ENCODE data around the gene NXPH3. TPM values are rescaled to one million over a fixed set of nuclear protein-coding genes. Genes with fewer than 3 reads are reported as not detected.

The NXPH3 gene
- total RNA-seq, 4 donors from 2014 or later = 5.8 to 24.3 (median 9.0) TPM

DNA sequence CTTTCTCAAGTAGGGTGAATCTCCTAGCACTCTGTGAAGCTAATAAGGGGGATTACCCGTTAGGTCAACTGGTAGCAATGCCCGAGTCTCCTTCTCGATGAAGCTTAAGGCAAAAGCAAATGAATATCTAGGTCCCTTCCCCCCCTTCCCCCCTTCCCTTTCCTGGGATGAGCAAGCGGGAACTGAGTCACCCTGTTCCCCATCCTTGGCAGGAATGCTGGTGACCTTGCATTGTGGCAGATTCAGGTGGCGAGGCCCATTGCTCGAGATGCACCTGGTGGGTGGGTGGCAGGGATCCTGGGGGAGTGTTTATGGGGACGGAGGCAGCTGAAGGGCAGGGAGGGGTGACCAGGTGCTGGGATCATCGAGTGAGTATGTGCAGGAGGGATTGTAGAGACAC lies 7.1 kb downstream of the NXPH3 start:
- intact Hi-C loops (cut with DNase I; ENCODE audit: low total_unique reads) = no loop called here
- H3K4me1 ChIP-seq = peaks cover 7 to 8% of the 10 kb centered on the region in 2 donors

GRCh38 chr17:49583226-49583625 lies 7.6 kb downstream of the NXPH3 start:
- no peaks in the 10 kb centered on the region for H3K27me3 ChIP-seq
- no peaks in the 10 kb centered on the region for H3K36me3 ChIP-seq
- no peak for TF ChIP-seq CTCF (IDR thresholded peaks at IDR 0.05)
- TF ChIP-seq POLR2A (IDR thresholded peaks at IDR 0.05) = no peak
- no peak overlapping the region for H3K4me3 ChIP-seq
- DNase-seq = no peak
- no peaks in the 10 kb centered on the region for H3K9me3 ChIP-seq
- intact Hi-C loops (cut with DNase I; ENCODE audit: low total_unique reads) = no loop called here
- H3K27ac ChIP-seq = no peak overlapping the region
- H3K4me1 ChIP-seq = peaks cover 3 to 4% of the 10 kb centered on the region in 2 donors

More for the DNA sequence above, 7.1 kb downstream of the NXPH3 start:
- no peak for DNase-seq
- Histone ChIP-seq H3K27ac (no peak overlapping the region), H3K36me3 (no peaks in the 10 kb centered on the region), H3K27me3 (no peaks in the 10 kb centered on the region), H3K4me3 (no peak overlapping the region), H3K9me3 (no peaks in the 10 kb centered on the region)
- TF ChIP-seq POLR2A (IDR thresholded peaks at IDR 0.05) (no peak), CTCF (IDR thresholded peaks at IDR 0.05) (no peak)

- no peak for DNase-seq
- no peak for TF ChIP-seq POLR2A (IDR thresholded peaks at IDR 0.05)
- Histone ChIP-seq H3K9me3 (no peaks in the 10 kb centered on the region), H3K27ac (no peak overlapping the region), H3K4me3 (no peak overlapping the region), H3K27me3 (no peaks in the 10 kb centered on the region), H3K4me1 (no peaks in the 10 kb centered on the region), H3K36me3 (no peaks in the 10 kb centered on the region)
- intact Hi-C loops (cut with DNase I; ENCODE audit: low total_unique reads) = no loop called here
These were observed 8.2 kb downstream of the NXPH3 start for GRCh38 chr17:49583889-49584288.

DNA sequence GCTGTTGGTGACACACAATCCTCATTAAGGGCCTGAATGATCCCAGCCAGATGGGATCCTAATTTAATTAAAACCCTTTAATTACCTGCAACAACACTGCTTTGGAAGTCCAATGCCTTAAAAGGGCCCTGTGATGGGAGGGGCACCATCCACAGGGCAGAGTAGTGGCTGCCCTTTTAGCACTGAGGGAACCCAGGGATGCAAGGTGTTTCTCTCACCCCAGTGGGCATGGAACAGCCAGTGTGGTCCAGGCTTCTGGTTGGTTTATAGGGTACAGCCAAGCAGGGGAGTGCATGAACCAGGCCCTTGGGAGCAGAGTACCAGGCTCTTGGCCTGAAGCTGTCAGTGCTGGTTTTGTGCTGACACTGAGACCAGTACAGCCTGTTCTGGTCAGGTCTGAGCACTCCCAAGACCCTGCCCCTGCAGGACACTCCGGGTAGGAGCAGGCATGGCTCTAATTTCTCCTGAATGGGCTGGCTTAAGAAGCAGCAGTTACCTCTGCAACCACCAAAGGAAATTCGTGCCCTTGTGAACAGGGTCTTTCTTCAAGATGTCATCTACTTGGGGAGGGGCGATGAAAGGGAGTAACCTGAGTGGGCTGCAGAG lies 9.9 kb downstream of the NXPH3 start:
- no peak for TF ChIP-seq POLR2A (IDR thresholded peaks at IDR 0.05)
- TF ChIP-seq CTCF (IDR thresholded peaks at IDR 0.05) = no peak
- no peak overlapping the region for H3K27ac ChIP-seq

GRCh38 chr17:49587366-49588073 lies 11.8 kb downstream of the NXPH3 start:
- Histone ChIP-seq H3K4me3 (no peak overlapping the region), H3K4me1 (no peaks in the 10 kb centered on the region), H3K36me3 (no peaks in the 10 kb centered on the region), H3K27ac (no peak overlapping the region), H3K27me3 (no peaks in the 10 kb centered on the region), H3K9me3 (no peaks in the 10 kb centered on the region)
- intact Hi-C loops (cut with DNase I; ENCODE audit: low total_unique reads) = no loop called here
- no peak for DNase-seq
- TF ChIP-seq CTCF (IDR thresholded peaks at IDR 0.05) (no peak), POLR2A (IDR thresholded peaks at IDR 0.05) (no peak)

More for the DNA sequence above, 9.9 kb downstream of the NXPH3 start:
- Histone ChIP-seq H3K4me1 (no peaks in the 10 kb centered on the region), H3K4me3 (no peak overlapping the region), H3K36me3 (no peaks in the 10 kb centered on the region), H3K27me3 (no peaks in the 10 kb centered on the region), H3K9me3 (no peaks in the 10 kb centered on the region)
- DNase-seq = no peak
- intact Hi-C loops (cut with DNase I; ENCODE audit: low total_unique reads) = no loop called here

Measured in uterus (tissue), 4 donors.